LNCaP clone FGC (cell line): ENCODE data around the gene NRP2.

Experiments used
- DNase-seq: peaks from one replicate; pipeline ENCODE4 v3.0.0-alpha.2; 2011; ENCODE audit warnings: low read depth
- H3K4me3 ChIP-seq: 2 replicates; pipeline ENCODE4 v1.5.1; 2011; ENCODE audit warnings: mild to moderate bottlenecking, low read depth, low read length, control low read depth
- CTCF ChIP-seq: IDR thresholded peaks from 2 replicates; pipeline ENCODE4 v1.5.1; 2012; ENCODE audit warnings: mild to moderate bottlenecking; ENCODE audit not compliant: control insufficient read depth, insufficient read depth; ENCODE audit errors: extremely low read depth

Gene NRP2

DNA sequence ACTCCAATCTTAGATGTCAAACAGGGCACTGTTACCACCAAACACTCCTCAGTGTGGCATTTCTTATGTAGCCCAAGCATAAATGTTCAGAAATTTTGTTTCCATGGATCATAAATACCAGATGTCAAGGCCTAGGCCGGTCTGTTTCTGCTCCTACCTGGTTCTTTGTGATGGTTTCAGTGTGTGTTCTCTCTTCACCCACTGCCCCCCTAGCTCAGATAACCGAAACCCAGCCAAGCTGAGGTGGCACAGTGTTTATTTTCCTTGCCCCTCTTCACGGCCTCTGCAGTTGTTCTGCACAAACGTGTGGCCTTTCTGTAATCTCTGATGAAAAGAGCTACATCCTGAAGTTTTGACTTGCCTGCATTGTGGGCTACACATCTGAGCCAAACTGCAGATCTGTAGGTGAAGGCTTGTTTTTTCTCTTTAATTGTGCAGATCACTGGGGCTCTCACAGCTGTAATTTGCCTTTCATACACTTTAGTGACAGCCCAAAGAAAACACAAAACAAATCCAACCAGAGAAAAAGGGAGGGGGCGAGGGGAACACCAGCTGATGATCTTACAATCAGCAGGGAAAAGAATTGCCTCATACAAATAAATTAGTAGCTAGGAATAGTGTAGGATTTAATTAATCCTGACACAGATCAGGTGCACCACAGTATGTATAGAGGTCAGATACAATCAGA, 99.1 kb downstream of the NRP2 start:
- no peak for TF ChIP-seq CTCF
- DNase-seq, result no peak
- no peak overlapping the region for H3K4me3 ChIP-seq

GRCh38 chr2:205782941-205783340, 100.6 kb downstream of the NRP2 start:
- TF ChIP-seq CTCF, result no peak

GRCh38 chr2:205783872-205784499, 101.7 kb downstream of the NRP2 start:
- H3K4me3 ChIP-seq, result no peak overlapping the region
- no peak for TF ChIP-seq CTCF
- no peak for DNase-seq

More at GRCh38 chr2:205782941-205783340, 100.6 kb downstream of the NRP2 start:
- no peak overlapping the region for H3K4me3 ChIP-seq
- DNase-seq, result no peak

DNA sequence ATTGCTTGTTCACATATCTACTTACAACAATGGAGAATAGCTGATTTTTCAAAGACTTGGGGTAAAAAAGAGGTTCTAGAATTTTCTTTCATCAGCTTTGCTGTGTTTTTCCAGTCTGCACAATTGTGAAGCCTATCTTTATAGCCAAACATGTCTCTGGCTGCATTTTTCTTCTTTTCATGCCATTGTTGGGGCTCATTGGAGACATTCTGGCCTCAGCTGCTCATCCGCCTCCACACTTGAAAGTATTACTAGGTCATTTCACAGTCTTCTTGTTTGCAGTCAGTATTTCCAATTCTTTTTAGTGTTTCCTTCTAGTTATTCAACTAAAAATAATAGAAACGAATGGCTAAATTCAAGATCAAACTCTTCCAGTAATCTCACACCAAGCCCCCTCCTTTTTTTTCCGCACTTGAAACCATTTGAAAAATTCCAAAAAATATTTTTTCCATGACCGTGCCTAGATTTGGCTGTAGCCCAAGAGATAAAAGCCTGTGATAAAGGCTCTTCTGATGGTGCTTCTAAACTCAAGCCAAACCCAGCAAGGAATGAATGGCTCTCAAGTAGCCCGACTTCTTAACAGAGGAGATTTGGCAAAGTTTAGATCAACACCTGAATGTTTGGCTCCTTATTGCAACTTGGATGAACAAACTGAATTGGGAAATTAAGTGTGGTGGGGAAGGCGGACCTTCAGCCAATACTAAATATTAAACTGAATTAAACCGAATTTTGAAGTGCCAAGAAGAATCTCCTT, 103.4 kb downstream of the NRP2 start:
- no peak for TF ChIP-seq CTCF
- H3K4me3 ChIP-seq, result no peak overlapping the region
- DNase-seq, result no peak

DNA sequence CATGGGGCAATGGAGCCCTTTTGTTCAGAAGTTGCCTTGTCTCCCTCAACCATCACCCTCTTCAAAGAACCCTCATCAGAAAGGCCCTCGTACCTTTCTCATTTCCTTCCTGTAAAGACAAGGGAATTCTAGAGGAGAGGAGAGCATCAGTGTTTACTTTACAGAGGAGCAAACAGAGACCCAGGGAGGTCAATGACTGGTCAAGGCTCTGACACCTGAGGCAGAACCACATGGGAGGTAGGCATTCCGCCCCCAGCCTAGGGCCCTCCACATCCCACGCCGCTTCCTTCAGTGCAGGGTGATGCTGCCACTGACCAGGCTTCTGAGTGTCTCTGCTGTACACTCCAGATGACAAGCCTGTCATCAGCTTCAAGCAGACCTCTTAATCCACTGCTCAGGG, 104.7 kb downstream of the NRP2 start:
- no peak for DNase-seq
- no peak for TF ChIP-seq CTCF
- no peak overlapping the region for H3K4me3 ChIP-seq

DNA sequence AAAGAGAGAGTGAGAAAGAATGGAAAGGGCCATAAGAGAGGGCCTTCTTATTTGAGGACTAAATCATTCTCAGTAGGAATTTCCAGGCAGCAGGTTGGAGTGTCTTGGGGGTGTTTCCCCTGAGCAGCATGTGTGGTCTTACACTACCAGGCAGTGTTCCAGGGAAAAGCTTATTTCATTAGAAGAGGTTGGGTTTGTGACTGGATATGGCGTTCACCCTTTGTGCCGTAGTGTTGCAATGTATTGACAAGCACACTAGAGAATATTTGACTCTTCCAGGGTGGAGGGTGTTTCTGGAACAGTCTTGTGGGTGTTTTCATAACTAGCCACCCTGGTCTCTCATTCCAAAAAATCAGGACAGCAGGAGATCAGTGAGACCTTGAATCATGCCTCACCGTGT, 105.5 kb downstream of the NRP2 start:
- no peak overlapping the region for H3K4me3 ChIP-seq
- no peak for DNase-seq
- TF ChIP-seq CTCF, result no peak
